PC-3 (cell line): ENCODE results near the gene NEDD4L. TPM values are rescaled to one million over a fixed set of nuclear protein-coding genes. Genes with fewer than 3 reads are reported as not detected.

Experiments used
- ATAC-seq: fragments of 200-7000 bp; cut with Tn5 transposase; 2 replicates; pipeline ENCODE4 v1.9.1; 2020; ENCODE audit warnings: mild to moderate bottlenecking, moderate library complexity
- BruUV-seq: library from RNA; stranded (reverse); fragments of 400-500 nt; replicated peaks from 2 replicates; lab custom pipeline; 2021; lab: Mats Ljungman, UMichigan
- CTCF ChIA-PET: fragments of 300-600 bp; sonication (Branson Sonifier 250); formaldehyde crosslinking; loops from one replicate; lab custom pipeline; 2022; ENCODE audit warnings: antibody characterized with exemption; lab: Charles Lee
- POLR2A ChIA-PET: fragments of 300-600 bp; sonication (Branson Sonifier 250); formaldehyde crosslinking; loops from one replicate; lab custom pipeline; 2022; ENCODE audit warnings: antibody characterized with exemption; ENCODE audit not compliant: unreplicated experiment; lab: Charles Lee
- DNase-seq: peaks from one replicate; pipeline ENCODE4 v3.0.0-alpha.2; 2015
- H2AFZ ChIP-seq: fragments of 300-600 bp; sonication (generic); 2 replicates; pipeline ENCODE4 v1.6.0; 2016; ENCODE audit warnings: antibody characterized with exemption, low read length
- H3F3A ChIP-seq: fragments of 300-600 bp; sonication (generic); one replicate; pipeline ENCODE4 v1.6.0; 2017; ENCODE audit warnings: antibody characterized with exemption, low read length, control low read depth, mild to moderate bottlenecking; ENCODE audit not compliant: unreplicated experiment
- H3K27ac ChIP-seq: fragments of 300-600 bp; sonication (generic); 2 replicates; pipeline ENCODE4 v1.5.1; 2016; ENCODE audit warnings: mild to moderate bottlenecking, low read length
- H3K27me3 ChIP-seq: fragments of 300-600 bp; sonication (generic); 2 replicates; pipeline ENCODE4 v1.6.1; 2016; ENCODE audit warnings: low read length, mixed read lengths
- H3K36me3 ChIP-seq: fragments of 300-600 bp; sonication (generic); 2 replicates; pipeline ENCODE4 v1.6.1; 2016; ENCODE audit warnings: low read depth, mixed run types, low read length, mixed read lengths
- H3K4me1 ChIP-seq: fragments of 300-600 bp; sonication (generic); 2 replicates; pipeline ENCODE4 v1.5.1; 2016; ENCODE audit warnings: low read length; ENCODE audit not compliant: insufficient read depth
- H3K4me2 ChIP-seq: fragments of 300-600 bp; sonication (generic); 2 replicates; pipeline ENCODE4 v1.6.0; 2016; ENCODE audit warnings: low read length
- H3K4me3 ChIP-seq: fragments of 300-600 bp; sonication (generic); 2 replicates; pipeline ENCODE4 v1.5.1; 2016; ENCODE audit warnings: mild to moderate bottlenecking, low read length, mixed read lengths
- H3K79me2 ChIP-seq: fragments of 300-600 bp; sonication (generic); 2 replicates; pipeline ENCODE4 v1.6.1; 2017; ENCODE audit warnings: low read length, mixed read lengths
- H3K9ac ChIP-seq: fragments of 300-600 bp; sonication (generic); 2 replicates; pipeline ENCODE4 v1.6.0; 2016; ENCODE audit warnings: mild to moderate bottlenecking, low read length
- H3K9me2 ChIP-seq: fragments of 300-600 bp; sonication (generic); replicated peaks from 2 replicates; pipeline ENCODE4 v1.6.1; 2016; ENCODE audit warnings: mixed run types, low read length, mixed read lengths
- H3K9me3 ChIP-seq: fragments of 300-600 bp; sonication (generic); 2 replicates; pipeline ENCODE4 v1.6.1; 2016; ENCODE audit warnings: low read length, mixed read lengths
- H4K20me1 ChIP-seq: fragments of 300-600 bp; sonication (generic); 2 replicates; pipeline ENCODE4 v1.6.1; 2016; ENCODE audit warnings: low read length, mixed read lengths
- CTCF ChIP-seq: fragments of 300-600 bp; sonication (generic); conservative IDR thresholded peaks from 2 replicates; pipeline ENCODE4 v1.5.1; 2017; ENCODE audit warnings: antibody characterized with exemption, low read depth, mild to moderate bottlenecking, low read length
- EZH2 ChIP-seq: fragments of 300-600 bp; sonication (generic); IDR thresholded peaks from one replicate; pipeline ENCODE4 v1.6.1; 2017; ENCODE audit warnings: antibody characterized with exemption, mild to moderate bottlenecking, low read length; ENCODE audit not compliant: unreplicated experiment
- EZH2phosphoT487 ChIP-seq: fragments of 300-600 bp; sonication (generic); IDR thresholded peaks from 2 replicates; pipeline ENCODE4 v1.6.1; 2018; ENCODE audit warnings: mild to moderate bottlenecking, antibody characterized with exemption, low read length, borderline replicate concordance
- intact Hi-C: fragments of 100-400 bp; cut with micrococcal nuclease; formaldehyde crosslinking; loops from 2 replicates; pipeline ENCODE4 v1.9.0; 2023
- total RNA-seq: library from RNA; depleted of rRNA; stranded (reverse); fragments of >200 nt; gene quantifications from 2 replicates; pipeline ENCODE4 v1.2.3, GENCODE V29; 2014

Gene NEDD4L
- total RNA-seq, 1 experiment from 2014 or later: 105 TPM

GRCh38 chr18:58041633-58042032 lies 2.4 kb upstream of the NEDD4L start:
- H3K79me2 ChIP-seq: peaks cover 22% of the 10 kb centered on the region
- ChIA-PET POLR2A (interaction anchor here (0.6 kb wide), 1 partner anchor 361 kb away, joined by 5 read pairs; no protein-coding TSS in a partner anchor), CTCF (interaction anchor here (0.7 kb wide), 1 partner anchor 80 kb away, joined by 3 read pairs; no protein-coding TSS in a partner anchor)
- no TSS peak for BruUV-seq
- H3K36me3 ChIP-seq: no peaks in the 10 kb centered on the region
- H3K4me2 ChIP-seq: no peak overlapping the region
- H3K9ac ChIP-seq: no peak overlapping the region
- no peaks in the 10 kb centered on the region for H3K27me3 ChIP-seq
- ATAC-seq: no peak
- intact Hi-C loops: loop anchor here (2.0 to 10.0 kb wide), 3 partner anchors 29 to 453 kb away; no protein-coding TSS in a partner anchor
- no peaks in the 10 kb centered on the region for H4K20me1 ChIP-seq
- H2AFZ ChIP-seq: no peak overlapping the region
- no peak overlapping the region for H3K4me3 ChIP-seq
- DNase-seq: no peak
- H3K27ac ChIP-seq: no peak overlapping the region
- no peaks in the 10 kb centered on the region for H3F3A ChIP-seq
- H3K4me1 ChIP-seq: peaks cover 6% of the 10 kb centered on the region; the same call in 1 of the 2 replicates
- no peaks in the 10 kb centered on the region for H3K9me2 ChIP-seq
- no peak for TF ChIP-seq EZH2phosphoT487
- no peak for TF ChIP-seq CTCF
- TF ChIP-seq EZH2: no peak
- H3K9me3 ChIP-seq: no peaks in the 10 kb centered on the region

- peak overlapping the region; percentile 84 for H2AFZ ChIP-seq
- intact Hi-C loops: loop anchor here (1.0 to 10.0 kb wide), 8 partner anchors 30 to 452 kb away; no protein-coding TSS in a partner anchor
- H3K9me3 ChIP-seq: no peaks in the 10 kb centered on the region
- no peaks in the 10 kb centered on the region for H3K9me2 ChIP-seq
- POLR2A ChIA-PET: interaction anchor here (0.7 to 0.9 kb wide), 2 partner anchors 79 to 84 kb away, joined by 3 to 8 read pairs; no protein-coding TSS in a partner anchor
- no peak for TF ChIP-seq EZH2
- no peaks in the 10 kb centered on the region for H4K20me1 ChIP-seq
- H3K79me2 ChIP-seq: peaks cover 35% of the 10 kb centered on the region
- peaks cover 17% of the 10 kb centered on the region for H3K4me1 ChIP-seq
- H3K36me3 ChIP-seq: no peaks in the 10 kb centered on the region
- H3K27me3 ChIP-seq: no peaks in the 10 kb centered on the region
- BruUV-seq: no TSS peak
- peak overlapping the region; percentile 32; the same call in 1 of the 2 replicates for H3K9ac ChIP-seq
- no peaks in the 10 kb centered on the region for H3F3A ChIP-seq
- ATAC-seq (no peak), DNase-seq (peak; percentile 36)
- H3K4me2 ChIP-seq: peak overlapping the region; percentile 82
- H3K4me3 ChIP-seq: peak overlapping the region; percentile 95
- H3K27ac ChIP-seq: no peak overlapping the region
- CTCF ChIA-PET: interaction anchor here (0.5 to 1.7 kb wide), 8 partner anchors 26 to 826 kb away, joined by 3 to 21 read pairs (median 4); no protein-coding TSS in a partner anchor
Measured at GRCh38 chr18:58042826-58043490, 1.1 kb upstream of the NEDD4L start.

GRCh38 chr18:58044370-58045241 lies 580 bp downstream of the NEDD4L start:
- Histone ChIP-seq H3K27ac (peak overlapping the region; percentile 71), H3K4me3 (peak overlapping the region; percentile 95), H3K4me1 (peaks cover 17% of the 10 kb centered on the region), H3K79me2 (peaks cover 52% of the 10 kb centered on the region), H3K36me3 (no peaks in the 10 kb centered on the region), H4K20me1 (no peaks in the 10 kb centered on the region), H2AFZ (peak overlapping the region; percentile 75), H3K27me3 (no peaks in the 10 kb centered on the region), H3F3A (no peaks in the 10 kb centered on the region), H3K9me3 (no peaks in the 10 kb centered on the region), H3K9ac (peak overlapping the region; percentile 67), H3K9me2 (no peaks in the 10 kb centered on the region), H3K4me2 (peak overlapping the region; percentile 97)
- DNase-seq: peak; percentile 35
- intact Hi-C loops: loop anchor here (2.0 to 10.0 kb wide), 2 partner anchors 242 to 450 kb away; partner anchors contain the start of gene ATP8B1
- ATAC-seq: peak; percentile 25
- POLR2A ChIA-PET: interaction anchor here (0.6 kb wide), 1 partner anchor 157 kb away, joined by 3 read pairs; no protein-coding TSS in a partner anchor
- no TSS peak for BruUV-seq
- TF ChIP-seq EZH2phosphoT487: no peak
- no peak for TF ChIP-seq CTCF
- no peak for TF ChIP-seq EZH2
- CTCF ChIA-PET: interaction anchor here (1.6 kb wide), 1 partner anchor 77 kb away, joined by 11 read pairs; no protein-coding TSS in a partner anchor
